DMS53 treated with DMSO at 0.1 percent for 48 hours (cell line): ENCODE measurements around the gene KIF25.

Source experiments
- DNase-seq: peaks from one replicate; lab custom pipeline; 2025; ENCODE audit not compliant: unreplicated experiment; lab: John Stamatoyannopoulos, UW

Gene KIF25

DNA sequence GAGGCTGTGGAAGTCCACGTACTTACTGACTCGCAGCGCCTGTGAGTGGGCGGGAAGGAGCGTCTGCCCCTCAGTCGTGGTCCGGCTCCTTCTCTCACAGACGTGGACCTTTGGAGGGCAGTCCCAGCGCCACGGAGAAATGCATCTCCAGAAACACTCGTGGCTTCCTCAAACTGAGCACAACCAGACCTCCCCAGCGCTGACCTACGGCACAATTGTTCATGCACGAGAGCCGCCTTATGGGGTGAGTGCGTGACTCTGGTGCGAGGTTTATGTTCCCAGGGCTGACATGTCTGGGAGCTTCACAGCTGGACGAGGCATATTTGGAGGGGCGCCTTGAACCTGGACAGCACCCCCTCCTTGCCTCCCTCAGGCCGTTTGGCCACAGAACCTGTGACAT is 51.8 kb downstream of the KIF25 start:
- no peak for DNase-seq

DNA sequence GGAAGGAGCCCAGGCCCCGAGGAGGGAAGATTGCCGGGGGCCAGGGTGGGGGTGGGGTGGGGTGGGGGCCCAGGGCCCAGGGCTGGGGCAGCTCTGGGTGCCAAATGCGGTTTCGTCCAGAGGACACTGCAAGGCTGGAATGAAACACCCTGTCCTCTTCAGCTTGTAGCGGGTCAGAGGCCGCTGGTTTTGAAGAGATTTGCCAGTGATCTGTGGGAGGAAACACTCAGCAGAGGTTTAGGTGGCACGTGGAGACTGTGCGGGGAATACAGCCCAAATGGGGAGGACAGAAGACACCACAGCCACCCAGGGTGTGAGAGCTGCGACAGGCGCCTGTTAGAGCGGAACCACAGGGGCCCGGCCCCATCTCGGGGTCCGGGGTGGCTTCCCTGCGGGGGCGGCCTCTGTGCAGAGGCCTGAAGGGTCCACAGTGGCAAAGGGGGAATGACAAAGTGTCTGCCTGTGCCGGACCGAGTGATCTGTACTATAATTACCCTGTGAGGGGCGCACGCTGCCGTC is 52.3 kb downstream of the KIF25 start:
- no peak for DNase-seq

DNA sequence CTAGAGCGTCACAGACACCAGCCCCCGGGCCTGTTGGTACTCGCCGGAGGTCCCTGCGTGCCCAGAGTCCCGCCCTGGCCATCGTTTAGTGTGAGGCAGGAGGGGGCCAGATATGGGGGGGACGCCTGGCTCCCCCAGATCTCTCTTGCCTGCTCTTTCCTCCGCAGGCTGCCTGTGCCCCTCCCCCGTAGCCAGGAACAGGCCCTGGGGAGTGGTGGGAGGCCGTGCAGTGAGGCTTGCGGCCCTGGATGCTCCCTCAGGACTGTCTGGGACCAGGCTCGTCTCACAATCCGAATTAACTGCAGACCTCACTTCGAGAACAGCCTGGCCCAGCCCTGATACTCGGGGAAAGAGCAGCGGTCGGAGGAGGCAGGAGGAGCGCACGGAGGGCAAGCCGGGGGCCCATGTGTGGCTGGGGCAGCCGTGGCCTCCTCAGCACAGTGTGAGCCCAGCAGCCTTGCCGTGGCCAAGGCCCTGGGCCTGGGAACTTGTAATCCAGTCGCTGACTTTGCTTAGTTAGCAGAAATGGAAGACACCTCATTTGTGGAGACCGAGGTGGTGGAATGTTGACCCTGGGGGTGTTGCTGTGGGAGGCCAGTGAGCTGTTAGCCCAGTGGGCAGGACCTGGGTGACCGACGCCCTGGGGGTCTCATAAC is 52.9 kb downstream of the KIF25 start:
- no peak for DNase-seq

DNA sequence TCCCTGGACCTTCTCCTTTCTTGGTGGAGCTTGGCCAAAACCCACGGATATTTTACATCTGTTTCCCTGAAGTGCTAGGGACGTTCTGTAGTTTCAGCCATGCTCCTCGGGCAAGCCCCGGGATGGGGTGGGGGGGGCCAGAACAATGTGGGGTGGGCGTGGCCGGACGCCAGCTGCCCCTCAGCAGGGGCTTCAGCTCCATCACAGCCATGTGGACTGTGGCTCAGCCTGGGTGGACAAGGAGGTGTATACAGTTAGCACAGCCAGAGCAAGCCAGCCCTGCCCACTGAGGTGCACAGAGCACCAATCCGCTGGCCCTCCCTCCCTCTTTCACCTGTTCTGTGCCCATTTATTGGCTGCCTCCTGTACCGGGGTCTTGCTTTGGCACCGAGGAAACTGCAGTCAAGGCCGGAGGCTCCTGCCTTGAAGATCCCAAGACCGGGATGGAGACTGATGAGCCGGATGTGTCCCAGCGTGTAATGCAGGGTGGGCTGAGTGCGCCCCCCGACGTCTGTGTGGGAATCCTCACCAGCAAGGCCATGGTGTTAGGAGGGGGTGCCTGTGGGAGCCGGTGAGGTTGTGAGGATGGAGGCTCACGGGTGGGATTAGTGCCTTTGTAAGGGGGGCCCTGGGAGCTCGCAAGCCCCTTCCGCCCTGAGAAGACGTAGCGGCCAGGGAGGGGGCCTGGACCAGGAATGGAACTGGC is 53.6 kb downstream of the KIF25 start:
- no peak for DNase-seq

DNA sequence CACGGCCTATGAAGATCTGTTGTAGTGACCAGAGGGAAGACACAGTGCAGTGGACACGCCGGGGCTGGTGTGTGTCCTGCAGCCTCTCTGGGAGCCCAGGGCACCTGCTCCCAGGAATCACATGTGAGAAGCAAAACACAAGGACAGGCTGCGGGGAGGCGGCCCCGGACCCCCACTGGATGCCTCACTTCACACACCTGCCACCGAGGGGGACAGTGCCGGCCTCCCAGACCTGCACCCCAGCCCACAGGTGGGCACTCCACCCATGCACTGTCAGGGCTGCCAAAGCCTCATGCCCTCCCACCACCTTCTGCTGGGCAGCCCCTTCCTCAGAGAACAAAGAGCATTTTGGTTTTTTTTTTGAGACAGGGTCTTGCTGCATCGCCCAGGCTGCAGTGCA is 54.2 kb downstream of the KIF25 start:
- DNase-seq, result no peak

DNA sequence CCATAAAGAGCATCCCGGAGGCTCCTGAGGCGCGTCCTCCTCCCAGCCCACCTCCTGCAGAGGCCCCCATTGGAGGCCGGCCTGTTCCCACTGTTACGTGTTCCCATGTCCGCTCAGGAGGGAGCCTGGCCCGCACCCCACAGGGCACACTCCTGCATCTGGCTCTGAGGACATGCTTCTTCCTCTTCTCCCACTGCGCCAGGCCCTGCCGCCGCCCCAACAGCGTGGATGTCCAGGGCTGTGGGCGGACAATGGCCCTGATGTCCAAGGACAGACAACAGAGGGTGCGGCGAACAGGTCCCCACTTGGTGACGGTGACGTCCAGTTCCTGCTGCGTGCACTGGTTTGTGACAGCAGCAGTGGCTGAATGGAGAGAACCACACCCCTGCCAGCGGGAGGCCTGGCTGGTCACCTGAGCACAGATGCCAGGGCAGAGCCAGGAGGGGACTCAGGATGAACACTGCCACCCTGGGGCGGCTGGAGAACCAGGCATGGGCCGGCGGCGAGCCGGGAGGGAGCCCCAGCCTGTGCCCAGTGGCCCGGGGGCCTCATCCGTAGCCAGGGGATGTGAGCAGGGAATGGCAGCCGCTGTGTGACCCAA is 54.9 kb downstream of the KIF25 start:
- no peak for DNase-seq

DNA sequence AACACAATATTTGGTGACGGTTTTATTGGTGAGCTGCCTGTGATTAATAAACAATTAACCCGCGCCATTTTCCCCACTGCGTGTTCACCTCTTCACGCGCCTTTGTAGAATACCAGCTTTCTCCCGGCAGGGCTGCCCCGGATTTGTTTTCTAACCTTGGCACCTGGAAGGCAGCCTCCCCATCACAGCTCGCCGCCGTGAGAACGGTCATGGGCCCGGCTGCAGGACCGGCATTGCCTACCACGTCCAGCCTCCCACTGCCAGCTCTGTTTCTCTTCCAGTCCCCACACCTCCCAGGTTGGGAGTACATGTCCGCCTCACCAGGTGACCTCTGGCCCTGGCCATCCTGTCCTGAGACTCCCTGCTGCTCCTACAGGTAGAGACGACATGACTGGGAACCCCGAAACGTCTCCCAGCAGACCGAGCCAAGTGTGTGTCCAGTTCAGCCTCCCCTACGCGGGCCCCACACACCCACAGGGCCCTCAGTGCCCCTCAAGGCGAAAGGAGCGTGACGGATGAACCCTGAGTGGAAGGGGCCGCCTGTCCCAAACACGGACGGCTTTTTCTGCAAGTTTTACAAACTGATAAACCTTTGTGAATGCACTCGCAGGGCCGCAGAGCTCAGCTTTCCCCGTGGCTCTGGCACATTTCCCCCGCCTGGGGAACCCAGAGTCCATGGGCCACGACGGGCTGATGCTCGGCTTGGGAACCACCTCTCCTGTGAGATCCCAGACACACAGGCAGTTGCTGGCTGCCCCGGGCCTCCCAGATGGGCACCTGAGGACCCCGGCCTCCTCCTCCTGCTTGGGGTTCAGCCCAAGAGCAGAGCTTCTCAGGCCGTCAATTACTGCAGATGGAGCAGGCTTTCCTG is 55.9 kb downstream of the KIF25 start:
- DNase-seq, result no peak

DNA sequence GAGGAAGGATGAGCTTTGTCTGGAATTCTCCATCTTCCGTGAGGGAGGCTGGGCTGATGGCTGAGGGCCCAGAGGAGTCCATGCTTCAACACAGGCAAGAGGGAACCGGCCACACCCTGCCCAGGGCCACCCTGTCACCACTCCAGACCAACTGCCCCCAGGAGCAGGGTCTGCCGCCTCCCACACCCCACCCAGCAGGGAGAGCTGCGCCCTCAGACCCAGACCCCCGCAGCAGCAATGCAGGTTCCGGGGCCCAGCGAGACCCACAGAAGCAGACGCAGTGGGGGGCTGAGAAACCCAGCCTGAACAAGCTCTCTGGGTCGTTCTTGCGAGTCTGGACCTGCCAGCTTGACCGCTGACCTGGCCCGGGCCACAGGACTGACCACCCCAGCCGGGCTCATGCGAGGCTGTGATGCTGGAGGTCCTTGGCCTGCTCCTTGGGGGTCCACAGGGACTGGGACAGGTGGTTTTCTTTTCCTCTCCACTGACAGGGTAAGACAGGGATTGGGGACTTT is 56.5 kb downstream of the KIF25 start:
- no peak for DNase-seq

GRCh38 chr6:168054765-168055560 is 57.5 kb downstream of the KIF25 start:
- DNase-seq, result no peak

DNA sequence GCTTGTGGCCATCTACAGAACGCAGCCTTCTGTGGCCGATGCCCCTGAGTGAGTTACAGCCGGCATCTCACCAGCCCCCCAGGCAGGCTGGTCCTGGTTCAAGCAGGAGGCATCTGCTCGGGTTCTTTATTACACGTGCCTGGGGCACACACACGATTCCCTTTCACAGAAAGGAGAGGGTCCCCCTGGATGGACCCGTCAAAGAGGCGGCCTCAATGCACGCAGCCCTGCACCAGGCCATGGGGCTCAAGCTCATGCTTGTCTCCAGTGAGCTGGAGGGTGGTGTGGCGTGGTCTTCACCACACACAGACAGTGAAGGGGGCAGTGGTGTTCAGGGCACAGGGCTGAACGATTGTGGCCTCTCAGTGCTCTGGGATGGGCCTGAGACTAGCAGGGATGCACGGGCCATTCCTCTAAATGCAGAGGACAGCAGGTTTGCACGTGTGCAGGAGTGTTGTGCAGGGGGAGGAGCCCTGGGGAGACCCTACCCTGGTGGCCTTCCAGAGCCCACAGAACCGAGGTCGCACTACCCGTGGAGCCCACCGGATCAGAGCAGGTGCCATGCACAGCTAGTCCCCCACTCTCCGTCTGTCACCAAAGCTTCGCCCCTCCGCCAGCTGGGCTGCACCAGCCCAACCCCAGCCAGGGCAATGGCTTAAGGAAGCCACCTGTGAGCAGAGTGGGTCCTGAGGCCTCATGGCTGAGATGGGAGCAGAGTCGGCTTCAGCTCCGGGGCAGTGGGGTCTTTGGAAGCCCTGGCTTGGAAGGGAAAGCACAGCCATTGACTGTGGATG is 58.4 kb downstream of the KIF25 start:
- DNase-seq, result no peak

DNA sequence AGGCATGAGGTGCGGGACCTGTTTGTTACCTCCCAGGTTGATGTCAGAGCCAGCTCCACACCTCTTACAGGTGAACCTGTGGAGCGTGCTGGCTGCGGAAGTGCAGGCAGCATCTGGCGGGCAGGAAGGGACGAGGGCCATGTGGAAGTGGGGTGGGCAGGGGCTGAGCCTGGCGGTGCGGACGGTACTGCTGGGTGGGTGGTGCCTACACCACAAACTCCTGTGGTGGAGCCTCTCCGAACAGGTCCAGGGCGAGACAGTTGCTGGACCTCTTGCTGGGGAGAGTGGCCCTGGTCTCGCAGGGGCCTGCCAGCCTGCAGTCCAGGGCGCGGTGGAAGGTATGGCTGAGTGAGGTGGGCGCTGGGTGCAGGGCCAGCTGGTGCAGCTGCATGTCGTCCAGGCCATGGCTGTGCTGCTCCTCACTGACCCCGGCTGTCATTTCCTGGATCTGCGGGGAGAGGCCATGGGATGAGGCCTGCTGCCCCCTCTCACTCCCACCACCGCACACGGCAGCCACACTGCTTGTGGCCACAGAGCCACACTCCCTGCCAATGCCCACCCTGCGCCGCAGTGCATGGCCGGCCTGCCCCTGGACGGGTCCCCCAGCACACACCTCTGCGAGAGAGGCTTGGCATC is 59.5 kb downstream of the KIF25 start:
- no peak for DNase-seq

GRCh38 chr6:168057836-168058235 is 60.4 kb downstream of the KIF25 start:
- no peak for DNase-seq

- no peak for DNase-seq
These were observed 61.5 kb downstream of the KIF25 start for GRCh38 chr6:168058691-168059551.

DNA sequence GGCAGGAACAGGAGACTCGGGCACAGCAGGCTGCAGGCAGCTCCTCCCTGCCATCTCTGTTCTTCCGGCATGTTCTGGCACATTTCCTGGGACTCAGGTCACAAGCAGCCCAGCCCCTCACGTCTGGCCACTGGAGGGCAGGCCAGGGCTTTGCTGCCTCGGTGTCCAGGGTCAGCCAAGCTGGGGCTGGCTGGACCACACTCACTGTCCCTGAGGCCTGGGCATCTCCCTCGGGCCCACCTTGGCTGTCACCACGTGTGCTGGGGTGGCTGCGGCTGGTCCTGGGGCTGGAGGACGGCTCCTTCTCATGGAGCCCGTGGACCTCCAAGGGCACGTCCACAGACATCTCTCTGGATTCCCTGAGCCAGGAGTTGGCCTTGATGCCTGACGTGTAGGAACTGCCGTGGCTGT is 63.1 kb downstream of the KIF25 start:
- DNase-seq, result peak; percentile 32

GRCh38 chr6:168061269-168062210 is 64.1 kb downstream of the KIF25 start:
- peak; percentile 78 for DNase-seq

GRCh38 chr6:168062346-168063289 is 65.1 kb downstream of the KIF25 start:
- no peak for DNase-seq
